Right lobe of liver (tissue), 4 donors: ENCODE data around the gene SPATA16.

ENCODE experiments used
- POLR2A ChIP-seq: fragments of 450-650 bp; IDR thresholded peaks from one replicate; pipeline ENCODE4 v1.6.1; 2017; ENCODE audit warnings: antibody characterized with exemption, mild to moderate bottlenecking
- TF ChIP-seq, protein P1 (sequence below), 4 donors: fragments of 200-600 bp in 3 of 4; fragments of 450-650 bp in 1 of 4; IDR thresholded peaks; one replicate each; pipeline versions ENCODE4 v1.5.1 to v1.8.0; 2016 to 2022; ENCODE audit warnings: antibody characterized with exemption in 4 of 4, mild to moderate bottlenecking in 2 of 4
- donor health status: DM: no; HTN: no; CAD: no.
- donor health status: DM: no; HTN: no; CAD: no.
- donor health status: DM: no; HTN: yes; CAD: no.

DNA sequence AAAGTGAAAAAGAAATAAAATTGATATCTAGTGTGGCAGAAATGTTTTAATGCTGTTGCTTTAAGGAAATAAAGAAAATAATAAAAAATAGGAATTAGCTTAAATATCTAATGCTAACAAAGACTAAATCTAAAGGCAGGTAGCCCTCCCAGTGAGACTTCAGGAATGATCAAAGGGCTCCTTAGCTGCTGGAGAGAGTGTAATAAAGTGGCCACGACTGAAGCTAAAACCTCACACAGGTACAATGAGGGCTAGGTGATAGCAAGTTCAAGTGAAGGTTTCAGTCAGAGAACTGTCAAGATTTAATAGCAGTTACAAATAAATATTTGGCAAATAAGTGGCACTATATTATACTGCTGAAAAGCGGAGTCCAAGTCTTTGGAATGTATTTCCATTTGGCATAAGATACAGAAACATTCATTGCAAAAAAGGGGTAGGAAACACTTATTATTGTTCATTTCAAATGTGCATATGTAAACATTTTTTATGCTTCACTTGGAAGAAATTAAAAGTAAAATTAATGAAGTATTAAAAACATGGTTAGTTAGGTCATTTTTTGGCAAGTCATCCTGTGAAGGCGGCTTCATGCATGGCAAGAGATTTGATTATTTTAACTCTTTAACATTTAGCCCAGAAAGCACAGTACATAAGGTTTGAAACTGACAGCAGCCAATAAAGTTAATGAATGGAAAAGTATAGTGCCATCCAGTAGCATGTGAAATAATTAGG is 222.3 kb downstream of the SPATA16 start:
- TF ChIP-seq, protein P1, sequence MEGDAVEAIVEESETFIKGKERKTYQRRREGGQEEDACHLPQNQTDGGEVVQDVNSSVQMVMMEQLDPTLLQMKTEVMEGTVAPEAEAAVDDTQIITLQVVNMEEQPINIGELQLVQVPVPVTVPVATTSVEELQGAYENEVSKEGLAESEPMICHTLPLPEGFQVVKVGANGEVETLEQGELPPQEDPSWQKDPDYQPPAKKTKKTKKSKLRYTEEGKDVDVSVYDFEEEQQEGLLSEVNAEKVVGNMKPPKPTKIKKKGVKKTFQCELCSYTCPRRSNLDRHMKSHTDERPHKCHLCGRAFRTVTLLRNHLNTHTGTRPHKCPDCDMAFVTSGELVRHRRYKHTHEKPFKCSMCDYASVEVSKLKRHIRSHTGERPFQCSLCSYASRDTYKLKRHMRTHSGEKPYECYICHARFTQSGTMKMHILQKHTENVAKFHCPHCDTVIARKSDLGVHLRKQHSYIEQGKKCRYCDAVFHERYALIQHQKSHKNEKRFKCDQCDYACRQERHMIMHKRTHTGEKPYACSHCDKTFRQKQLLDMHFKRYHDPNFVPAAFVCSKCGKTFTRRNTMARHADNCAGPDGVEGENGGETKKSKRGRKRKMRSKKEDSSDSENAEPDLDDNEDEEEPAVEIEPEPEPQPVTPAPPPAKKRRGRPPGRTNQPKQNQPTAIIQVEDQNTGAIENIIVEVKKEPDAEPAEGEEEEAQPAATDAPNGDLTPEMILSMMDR (IDR thresholded peaks at IDR 0.05): no peak
- no peak for TF ChIP-seq POLR2A
